ENCODE results near the gene PLEKHB2. TPM values are rescaled to one million over a fixed set of nuclear protein-coding genes. Genes with fewer than 3 reads are reported as not detected.

PLEKHB2 gene
- total and polyA plus RNA-seq, 2 experiments from 2014 or later = 36.6 to 61.0 TPM

Other genes starting within 250 kb of the PLEKHB2 start
- 109 and 142 TPM in 2 replicates for gene FAM168B, start 11.9 kb upstream of the PLEKHB2 start, total RNA-seq
- 50.4 and 58.2 TPM in 2 replicates for gene FAM168B, start 11.9 kb upstream of the PLEKHB2 start, polyA plus RNA-seq
- gene POTEE, start 104.2 kb downstream of the PLEKHB2 start, total RNA-seq = 4.8 and 12.2 TPM in 2 replicates
- 7.5 and 10.1 TPM in 2 replicates for gene POTEE, start 104.2 kb downstream of the PLEKHB2 start, polyA plus RNA-seq

Measured in cardiac muscle cell (in vitro differentiated cells and primary cell).